HL-60/S4 (cell line): ENCODE data around the gene KHDC1L.
"Not testable (repeated sequence)": the region's sequence is repeated elsewhere in the genome, so short reads cannot be mapped to it uniquely, and the experiment has no call there.

ENCODE experiments used
- in situ Hi-C: fragments of 300-500 bp; cut with MboI; formaldehyde crosslinking; loops from 2 replicates; pipeline ENCODE4 v1.14.3; 2022; ENCODE audit warnings: low sequenced_read_pairs

The KHDC1L gene, protein sequence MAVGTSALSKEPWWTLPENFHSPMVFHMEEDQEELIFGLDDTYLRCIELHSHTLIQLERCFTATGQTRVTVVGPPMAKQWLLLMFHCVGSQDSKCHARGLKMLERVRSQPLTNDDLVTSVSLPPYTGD

DNA sequence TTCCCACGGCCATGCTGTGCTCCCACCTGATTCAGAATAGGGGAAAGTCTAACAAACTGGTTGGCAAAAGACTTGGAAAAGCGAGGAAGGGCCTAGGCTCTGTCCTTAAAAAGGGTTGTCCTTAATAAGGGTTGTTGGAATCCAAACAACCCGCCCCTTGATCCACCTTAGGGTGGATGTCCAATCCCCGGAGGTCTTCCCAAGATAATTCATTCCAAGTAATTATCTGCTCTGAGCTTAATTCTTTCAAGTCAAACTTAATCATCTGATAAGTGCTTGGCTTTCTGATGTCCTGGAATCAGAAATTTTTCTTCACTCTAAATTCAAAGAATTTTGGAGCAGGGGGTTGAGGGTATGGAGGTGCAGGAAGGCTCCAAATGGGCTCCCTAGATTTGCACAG is at the start of gene KHDC1L:
Gene KHDC1L (minus strand): TSS at position 101 of the 400 bp plus-strand sequence. CDS start 88 bp downstream, at position 13.
- in situ Hi-C loops = no loop called here

DNA sequence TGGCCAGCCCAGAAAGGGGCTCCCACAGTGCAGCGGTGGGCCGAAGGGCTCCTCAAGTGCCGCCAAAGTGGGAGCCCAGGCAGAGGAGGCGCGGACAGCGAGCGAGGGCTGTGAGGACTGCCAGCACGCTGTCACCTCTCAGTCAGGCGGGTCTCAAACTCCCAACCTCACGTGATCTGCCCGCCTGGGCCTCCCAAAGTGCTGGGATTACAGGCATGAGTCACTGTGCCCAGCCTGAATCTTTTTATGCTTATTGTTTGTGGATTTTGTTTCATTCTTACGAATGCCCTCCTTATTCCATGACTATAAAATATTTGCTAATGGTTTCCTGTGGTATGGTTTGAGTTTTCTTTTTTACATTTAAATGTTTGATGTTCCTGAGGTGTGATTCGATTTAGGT is 44.0 kb upstream of the KHDC1L start:
- in situ Hi-C loops = not testable (repeated sequence)

DNA sequence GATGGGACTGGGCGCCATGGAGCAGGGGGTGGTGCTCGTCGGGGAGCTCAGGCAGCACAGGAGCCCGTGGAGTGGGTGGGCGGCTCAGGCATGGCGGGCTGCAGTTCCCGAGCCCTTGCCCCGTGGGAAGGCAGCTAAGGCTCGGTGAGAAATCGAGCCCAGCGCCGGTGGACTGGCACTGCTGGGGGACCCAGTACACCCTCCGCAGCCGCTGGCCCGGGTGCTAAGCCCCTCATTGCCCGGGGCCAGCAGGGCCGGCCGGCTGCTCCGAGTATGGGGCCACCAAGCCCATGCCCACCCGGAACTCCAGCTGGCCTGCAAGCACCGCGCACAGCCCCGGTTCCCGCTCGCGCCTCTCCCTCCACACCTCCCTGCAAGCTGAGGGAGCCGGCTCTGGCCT is 43.6 kb upstream of the KHDC1L start:
- in situ Hi-C loops = not testable (repeated sequence)

DNA sequence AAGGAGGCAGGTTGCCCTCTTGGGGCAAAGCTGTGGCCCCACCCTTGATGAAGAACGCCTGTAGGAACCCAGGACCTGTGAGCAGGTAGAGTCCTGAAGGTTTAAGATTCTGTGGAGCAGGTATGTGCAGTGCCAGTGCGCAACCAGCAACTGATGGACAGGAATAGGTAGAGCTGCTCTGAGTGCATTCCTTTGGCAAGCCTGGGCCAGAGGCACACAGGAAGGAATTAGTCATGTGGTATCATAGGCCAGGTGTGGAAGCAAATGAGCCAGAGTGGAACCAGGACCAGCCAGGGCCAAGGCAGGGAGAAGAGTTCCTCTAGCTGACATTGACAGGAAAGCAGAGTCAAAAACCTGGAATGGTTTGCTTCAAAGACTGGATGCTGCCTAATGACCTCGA is 39.1 kb upstream of the KHDC1L start:
- in situ Hi-C loops = no loop called here

DNA sequence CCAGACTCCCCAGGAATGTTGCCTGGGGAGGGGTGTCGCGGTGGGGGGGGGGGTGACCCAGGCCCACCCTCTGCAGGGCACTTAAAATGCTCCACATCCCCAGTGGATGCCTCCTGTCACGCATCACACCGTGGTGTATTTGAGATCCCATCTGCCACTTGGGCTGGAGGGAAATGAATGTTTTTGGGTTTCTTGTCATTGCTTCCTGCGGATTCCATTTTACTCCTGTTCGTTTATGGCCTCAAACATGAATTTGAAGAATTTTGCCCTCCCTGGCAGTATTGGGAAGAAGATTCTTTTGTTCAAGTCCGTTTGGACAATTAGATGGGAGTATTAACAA is 38.2 kb upstream of the KHDC1L start:
- in situ Hi-C loops = no loop called here

DNA sequence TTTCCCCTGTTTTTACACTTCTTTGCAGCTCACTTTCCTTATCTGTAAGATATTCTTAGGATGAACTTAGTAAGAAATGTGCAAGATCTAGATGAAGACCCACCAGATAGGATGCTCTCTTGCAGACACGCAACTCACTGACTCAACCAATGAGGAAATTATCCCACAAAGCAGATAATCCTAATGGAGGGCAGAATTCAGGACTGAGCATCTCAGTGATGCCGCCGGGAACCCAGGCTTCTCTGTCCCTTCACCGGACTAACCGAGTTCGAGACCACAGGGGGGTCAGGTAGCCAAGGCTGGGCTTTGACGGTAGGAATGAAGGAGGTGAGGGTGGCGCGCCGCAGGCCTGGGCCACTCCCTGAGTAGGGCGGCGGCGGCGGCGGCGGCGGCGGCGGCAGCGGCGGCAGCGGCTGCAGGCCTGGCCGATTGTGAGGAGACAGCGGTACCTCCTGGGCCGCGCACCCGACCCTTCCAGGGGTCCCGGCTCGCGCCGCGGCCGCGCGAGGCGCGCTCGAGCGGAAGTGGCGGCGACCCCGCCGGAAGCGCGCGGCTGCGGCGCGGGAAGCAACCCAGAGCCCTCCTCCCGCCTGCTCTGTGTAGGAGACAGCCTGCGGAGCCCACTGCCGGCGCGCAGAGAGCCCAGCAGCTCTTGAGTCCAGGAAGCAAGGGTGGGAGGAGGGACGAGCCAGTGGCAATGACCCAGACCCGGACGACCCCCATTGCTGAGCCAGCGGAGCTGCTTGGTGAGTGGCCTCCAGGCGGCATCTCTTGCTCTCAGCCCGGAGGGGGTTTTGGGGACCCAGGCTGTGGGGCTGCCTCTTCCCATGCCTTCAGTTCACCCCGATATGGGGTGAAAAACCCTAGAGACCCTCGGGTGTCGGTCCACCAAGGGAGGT is 37.6 kb upstream of the KHDC1L start, which contains the start of gene KHDC1:
Gene KHDC1 (minus strand): TSS at position 526 of the 899 bp plus-strand sequence. CDS start 20,679 bp downstream, outside the sequence.
- in situ Hi-C loops = no loop called here

DNA sequence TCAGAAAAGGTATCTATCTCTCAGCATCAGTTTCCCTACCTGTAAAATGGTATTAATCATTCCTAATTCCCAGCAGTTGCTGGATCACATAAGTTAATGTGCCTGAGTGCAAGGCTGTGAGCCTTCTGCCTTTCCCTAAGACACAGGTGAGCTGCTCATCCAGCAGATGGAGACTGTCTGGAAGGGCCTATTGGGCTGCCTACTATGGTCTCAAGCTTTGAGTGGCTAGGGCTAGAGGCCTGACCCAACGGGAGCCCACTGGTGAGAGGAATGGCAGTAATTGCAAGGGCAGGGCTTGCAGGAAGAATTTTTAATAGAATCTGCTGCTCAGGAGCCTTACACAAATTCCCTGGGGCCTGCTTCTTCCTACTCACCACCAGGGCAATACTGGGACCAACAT is 33.4 kb upstream of the KHDC1L start:
- in situ Hi-C loops = no loop called here

DNA sequence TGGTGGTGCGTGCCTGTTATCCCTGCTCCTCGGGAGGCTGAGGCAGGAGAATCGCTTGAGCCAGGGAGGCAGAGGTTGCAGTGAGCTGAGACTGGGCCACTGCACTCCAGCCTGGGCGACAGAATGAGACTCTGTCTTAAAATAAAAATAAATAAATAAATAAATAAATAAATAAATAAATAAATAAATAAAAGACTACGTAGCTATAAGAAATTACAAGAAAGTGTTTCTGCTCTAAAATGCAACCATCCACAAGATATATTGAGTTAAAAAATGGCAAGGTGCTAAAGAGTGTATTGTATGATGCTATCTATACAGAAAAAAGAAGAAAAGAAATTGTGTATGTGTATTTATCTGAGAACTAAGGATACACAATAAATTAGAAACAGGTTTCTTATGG is 29.0 kb upstream of the KHDC1L start:
- in situ Hi-C loops = not testable (repeated sequence)

DNA sequence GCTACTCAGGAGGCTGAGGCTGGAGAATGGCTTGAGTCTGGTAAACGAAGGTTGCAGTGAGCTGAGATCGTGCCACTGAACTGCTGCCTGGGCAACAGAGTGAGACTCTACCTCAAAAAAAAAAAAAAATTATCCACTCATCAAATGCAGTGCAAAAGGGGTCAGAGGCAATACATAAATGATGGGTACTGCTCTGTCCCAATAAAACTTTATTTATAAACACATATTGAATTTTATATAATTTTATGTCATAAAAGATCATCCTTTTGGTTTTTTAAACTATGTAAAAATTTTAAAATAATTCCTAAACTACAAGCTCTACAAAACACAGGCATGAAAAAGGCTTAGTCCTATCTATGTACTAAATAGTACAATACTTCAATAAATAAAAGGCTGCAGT is 27.4 kb upstream of the KHDC1L start:
- in situ Hi-C loops = no loop called here

DNA sequence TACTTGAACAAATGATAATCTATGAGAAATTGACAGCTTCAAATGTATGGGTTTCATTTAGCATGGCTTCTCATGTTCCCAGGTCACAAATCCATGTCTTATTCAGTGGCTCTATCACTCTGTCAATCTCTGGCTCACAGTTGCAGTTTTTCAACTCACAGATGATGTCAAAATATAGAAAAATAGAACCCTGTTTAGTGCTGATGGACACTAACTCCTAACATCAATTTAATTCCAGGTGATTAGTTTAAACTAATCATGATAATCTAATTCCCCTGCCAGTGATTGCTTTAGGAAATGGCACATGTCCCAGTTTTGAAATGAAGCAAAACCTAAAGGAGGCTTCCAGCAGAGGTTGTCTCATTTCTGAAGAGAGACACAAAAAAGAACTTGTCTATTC is 24.7 kb upstream of the KHDC1L start:
- in situ Hi-C loops = no loop called here

DNA sequence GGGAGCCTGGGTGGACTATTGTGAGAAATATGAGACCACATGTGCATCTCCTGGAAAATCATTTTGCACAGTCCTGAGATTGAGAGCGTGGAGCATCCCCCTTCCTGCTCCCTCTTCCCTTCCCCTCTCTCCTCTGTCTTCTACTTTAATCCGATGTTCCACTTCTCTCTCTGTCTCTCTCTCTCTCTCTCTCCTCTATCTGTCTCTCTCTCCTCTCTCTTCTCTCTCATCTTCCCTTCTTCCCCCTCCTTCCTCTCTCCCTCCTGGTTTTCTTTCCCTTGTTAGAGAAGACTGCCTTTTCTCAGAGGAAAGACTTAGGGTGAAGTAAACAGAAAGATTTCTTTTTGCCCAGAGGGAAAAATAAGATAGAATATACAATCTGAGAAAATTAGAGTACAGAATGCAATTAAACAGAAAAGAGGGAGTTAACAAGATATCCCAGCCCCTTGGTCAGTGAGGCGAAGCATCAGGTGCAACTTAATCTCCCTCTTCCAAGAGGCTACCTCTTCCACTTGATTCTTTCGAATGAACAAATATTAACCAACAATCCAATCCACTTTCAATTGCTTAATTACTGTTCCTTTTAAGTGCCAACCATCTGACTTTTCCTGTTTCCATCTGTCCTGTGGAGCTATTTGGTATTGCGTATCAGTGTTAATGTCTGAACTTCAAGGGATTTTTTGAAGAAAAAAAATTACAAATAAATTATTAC is 23.1 kb upstream of the KHDC1L start:
- in situ Hi-C loops = no loop called here

DNA sequence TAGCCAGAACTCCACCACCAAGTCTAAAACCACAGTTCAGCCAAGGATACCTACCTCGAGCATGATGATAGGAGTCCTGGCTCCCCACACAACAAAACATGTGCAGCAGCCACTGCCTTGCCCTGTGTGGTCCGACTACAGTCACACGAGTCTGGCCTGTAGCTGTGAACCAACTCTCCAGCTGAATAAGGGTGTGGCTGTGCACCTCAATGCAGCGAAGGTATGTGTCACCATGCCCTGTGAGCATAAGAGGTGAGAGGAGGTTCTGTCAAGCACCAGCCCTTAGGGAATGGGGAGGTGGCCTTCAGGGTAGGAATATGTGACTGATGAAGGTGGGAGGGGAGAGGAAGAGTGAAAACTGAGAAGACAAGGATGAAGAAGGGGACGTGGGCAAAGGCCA is 16.7 kb upstream of the KHDC1L start:
- in situ Hi-C loops = no loop called here

DNA sequence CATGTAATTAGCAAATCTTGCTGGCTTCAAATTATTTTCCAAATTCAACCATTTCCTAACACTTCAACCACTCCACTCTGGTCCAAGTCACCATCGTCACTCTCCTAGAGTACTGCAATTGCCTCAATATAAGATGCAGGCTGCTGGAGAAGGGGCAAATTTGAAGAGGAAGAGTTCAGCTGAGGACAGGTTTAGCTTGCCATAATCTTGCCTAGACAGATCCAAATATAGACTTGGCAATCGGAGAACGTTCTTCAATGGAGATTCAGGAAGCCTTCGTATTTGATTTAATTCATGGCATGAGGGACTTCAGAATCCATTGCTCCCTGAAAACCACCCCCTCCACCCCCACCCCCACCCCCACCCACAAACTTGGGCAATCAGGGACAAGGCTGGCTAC is 15.4 kb upstream of the KHDC1L start:
- in situ Hi-C loops = no loop called here

DNA sequence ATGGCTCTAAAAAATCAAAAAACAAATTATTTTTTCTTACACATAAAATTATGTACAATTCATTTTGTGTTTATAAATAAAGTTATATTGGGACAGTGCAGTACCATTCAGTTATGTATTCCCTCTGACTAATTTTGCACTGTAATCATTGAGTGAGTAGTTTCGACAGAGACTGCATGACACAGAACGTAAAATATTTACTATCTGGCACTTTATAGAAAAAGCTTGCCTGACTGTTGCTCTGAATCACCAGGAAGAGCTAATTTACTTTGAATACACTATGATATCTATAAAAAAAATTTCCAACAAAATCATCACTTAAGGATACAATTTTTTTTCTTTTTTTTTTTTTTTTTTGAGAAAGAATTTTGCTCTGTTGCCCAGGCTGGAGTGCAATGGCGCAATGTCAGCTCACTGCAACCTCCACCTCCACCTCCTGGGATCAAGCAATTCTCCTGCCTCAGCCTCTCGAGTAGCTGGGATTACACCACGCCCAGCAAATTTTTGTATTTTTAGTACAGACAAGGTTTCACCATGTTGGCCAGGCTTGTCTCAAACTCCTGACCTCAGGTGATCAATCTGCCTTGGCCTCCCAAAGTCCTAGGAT is 11.0 kb upstream of the KHDC1L start:
- in situ Hi-C loops = no loop called here

DNA sequence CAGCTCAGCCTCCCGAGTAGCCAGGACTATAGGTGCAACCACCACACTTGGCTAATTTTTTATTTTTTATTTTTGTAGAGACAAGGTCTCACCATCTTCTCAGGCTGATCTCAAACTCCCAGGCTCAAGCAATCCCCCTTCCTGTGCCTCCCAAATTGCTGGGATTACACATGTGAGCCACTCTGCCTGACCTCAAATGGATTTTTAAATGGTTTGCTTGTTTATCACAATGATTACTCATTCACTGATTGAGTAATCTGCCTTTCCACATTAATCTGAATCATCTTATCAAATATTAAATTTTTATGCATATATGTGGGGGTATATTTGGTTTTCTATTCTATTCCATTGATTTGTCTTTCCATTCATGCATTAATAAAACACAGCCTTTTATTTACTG is 9.4 kb upstream of the KHDC1L start:
- in situ Hi-C loops = no loop called here

DNA sequence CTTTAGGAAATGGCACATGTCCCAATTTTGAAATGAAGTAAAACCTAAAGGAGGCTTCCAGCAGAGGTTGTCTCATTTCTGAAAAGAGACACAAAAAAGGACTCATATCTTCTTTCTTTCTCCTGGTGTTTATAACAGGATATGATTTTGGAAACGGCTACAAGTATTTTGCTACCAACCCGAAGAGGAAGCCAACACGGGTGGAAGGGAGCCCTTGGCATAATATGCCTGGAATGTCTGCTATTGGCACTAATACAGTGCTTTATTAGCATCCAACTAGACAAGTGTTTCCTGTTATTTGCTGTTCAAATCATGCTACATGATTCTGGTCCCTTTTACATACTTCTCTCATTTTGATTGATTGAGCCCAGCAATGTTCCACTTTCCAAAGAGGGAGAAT is 8.7 kb upstream of the KHDC1L start:
- in situ Hi-C loops = not testable (repeated sequence)

DNA sequence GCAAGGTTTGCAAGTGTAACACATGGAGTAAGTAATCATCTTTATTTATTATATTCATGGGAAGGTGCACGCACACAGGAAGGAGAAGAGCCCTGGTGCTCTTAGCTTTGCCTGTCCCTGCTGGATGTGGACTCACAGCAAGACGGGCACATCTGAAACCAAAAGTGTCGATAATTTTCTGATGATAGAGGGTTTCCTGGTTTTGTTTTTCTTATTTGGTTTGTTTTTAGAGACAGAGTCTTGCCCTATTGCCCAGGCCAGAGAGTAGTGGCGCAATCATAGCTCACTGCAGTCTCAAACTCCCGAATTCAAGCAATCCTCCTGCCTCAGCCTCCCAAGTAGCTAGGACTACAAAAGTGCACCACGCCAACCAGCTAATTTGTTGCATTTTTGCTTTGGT is 7.8 kb upstream of the KHDC1L start:
- in situ Hi-C loops = no loop called here

DNA sequence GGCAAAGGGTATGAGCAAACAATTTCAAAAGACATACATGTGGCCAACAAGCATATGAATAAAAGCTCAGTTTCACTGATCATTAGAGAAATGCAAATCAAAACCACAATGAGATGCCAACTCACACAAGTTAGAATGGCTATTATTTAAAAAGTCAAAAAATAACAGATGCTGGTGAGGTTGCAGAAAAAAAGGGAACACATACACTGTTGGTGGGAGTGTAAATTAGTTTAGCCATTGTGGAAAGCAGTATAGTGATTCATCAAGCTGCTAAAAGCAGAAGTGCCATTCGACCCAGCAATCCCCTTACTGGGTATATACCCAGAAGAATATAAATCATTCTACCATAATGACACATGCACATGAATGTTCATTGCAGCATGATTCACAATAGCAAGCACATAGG is 6.7 kb upstream of the KHDC1L start:
- in situ Hi-C loops = no loop called here

DNA sequence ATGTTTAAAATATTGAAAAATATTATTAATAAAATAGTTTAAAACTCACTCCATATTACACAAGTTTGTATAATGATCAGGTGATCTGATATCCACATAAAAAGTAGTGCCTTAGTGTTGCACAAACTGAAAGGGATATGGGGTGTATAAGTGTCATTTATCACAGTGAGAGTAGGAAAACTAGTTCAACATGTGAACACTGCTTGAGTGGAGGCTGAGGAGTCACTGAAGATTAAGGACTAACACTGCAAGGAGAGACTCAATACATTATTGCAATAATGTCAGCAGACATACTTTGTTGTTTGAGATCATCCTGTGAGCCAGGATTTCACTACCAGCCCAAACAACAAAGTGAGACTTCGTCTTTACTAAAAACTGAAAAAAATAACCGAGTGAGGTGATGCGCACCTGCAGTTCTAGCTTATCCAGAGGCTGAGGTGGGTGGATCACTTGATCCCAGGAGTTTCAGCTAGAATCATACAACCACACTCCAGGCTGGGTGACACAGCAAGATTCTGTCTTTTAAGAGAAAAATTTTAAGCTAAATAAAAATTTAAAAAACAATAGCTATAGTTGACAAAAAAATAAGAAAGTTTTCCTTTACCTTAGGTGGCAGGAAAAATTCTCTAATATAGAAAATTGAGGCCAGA is 2.4 kb upstream of the KHDC1L start:
- in situ Hi-C loops = no loop called here

DNA sequence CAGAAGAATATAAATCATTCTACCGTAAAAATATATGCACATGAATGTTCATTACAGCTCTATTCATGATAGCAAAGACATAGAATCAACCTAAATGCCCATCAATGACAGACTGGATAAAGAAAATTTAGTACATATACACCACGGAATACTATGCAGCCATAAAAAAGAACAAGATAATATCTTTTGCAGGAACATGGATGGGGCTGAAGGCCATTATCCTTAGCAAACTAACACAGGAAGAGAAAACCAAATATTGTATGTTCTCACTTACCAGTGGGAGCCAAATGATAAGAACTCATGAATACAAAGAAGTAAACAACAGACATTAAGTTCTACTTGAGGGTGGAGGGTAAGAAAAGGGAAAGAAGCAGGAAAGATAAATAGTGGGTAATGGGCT is 8.4 kb downstream of the KHDC1L start:
- in situ Hi-C loops = no loop called here

DNA sequence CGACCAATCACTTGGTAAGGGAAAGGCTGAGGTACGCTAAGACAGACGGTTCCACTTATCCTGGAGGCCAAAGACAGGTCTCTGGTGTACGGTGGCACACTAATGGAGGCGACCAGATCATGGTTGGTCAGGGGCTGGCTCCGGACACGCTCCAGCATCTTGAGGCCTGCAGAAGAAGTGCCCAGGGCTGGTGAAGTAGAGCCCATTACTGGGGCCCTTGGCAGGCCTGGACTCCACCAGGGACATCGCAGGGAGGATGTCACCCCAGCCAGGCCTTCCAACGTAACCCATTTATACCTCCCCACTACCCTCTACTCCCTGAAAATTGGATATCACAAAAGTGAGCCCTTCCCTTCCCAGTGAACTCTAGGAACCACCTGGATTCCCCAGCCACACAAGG is 16.2 kb downstream of the KHDC1L start:
- in situ Hi-C loops = no loop called here
